ENCODE data around the gene CST8. TPM values are rescaled to one million over a fixed set of nuclear protein-coding genes. Genes with fewer than 3 reads are reported as not detected.

Gene CST8
- total RNA-seq, 2 experiments from 2014 or later: not detected

- H3K27me3 Mint-ChIP-seq: no peaks in the 10 kb centered on the region
- ChIA-PET CTCF (no interaction called here), POLR2A (no interaction called here)
- no peak for ATAC-seq (ENCODE audit: poor library complexity)
- Histone ChIP-seq H3K27ac (ENCODE audit: low read depth in 1 of 2, low read length in 2 of 2) (no peak overlapping the region), H3K27me3 (ENCODE audit: control insufficient read depth in 1 of 2, insufficient read depth in 2 of 2, low read length in 2 of 2) (no peaks in the 10 kb centered on the region), H3K4me1 (ENCODE audit: insufficient read depth, low read length) (no peaks in the 10 kb centered on the region), H3K36me3 (ENCODE audit: insufficient read depth, low read length) (no peaks in the 10 kb centered on the region), H3K4me3 (ENCODE audit: low read length) (no peak overlapping the region), H3K9me3 (ENCODE audit: control insufficient read depth in 1 of 2, insufficient read depth in 1 of 2, low read length in 2 of 2) (no peaks in the 10 kb centered on the region)
- no peak for TF ChIP-seq CTCF (IDR thresholded peaks at IDR 0.05)
- intact Hi-C loops (cut with DNase I, micrococcal nuclease): loop anchor here in 1 of 2 experiments (2.0 to 10.0 kb wide), 2 partner anchors 160 to 750 kb away; partner anchors contain the start of gene CST9
- no peaks in the 10 kb centered on the region for H3K4me1 Mint-ChIP-seq (ENCODE audit: low read depth)
- H3K9me3 Mint-ChIP-seq: no peaks in the 10 kb centered on the region
- H3K4me3 Mint-ChIP-seq: no peak overlapping the region
- no peak for DNase-seq
- H3K27ac Mint-ChIP-seq: no peak overlapping the region
- no peaks in the 10 kb centered on the region for H3K36me3 Mint-ChIP-seq (ENCODE audit: low read depth)
Measured at GRCh38 chr20:23444859-23445258, 46.1 kb upstream of the CST8 start.

GRCh38 chr20:23445596-23446217 lies 45.2 kb upstream of the CST8 start:
- H3K27me3 ChIP-seq (ENCODE audit: control insufficient read depth in 1 of 2, insufficient read depth in 2 of 2, low read length in 2 of 2): no peaks in the 10 kb centered on the region
- no peak for TF ChIP-seq CTCF (IDR thresholded peaks at IDR 0.05)
- no peaks in the 10 kb centered on the region for H3K9me3 Mint-ChIP-seq
- ATAC-seq (ENCODE audit: poor library complexity) (no peak), DNase-seq (no peak)
- no peak overlapping the region for H3K27ac ChIP-seq (ENCODE audit: low read depth in 1 of 2, low read length in 2 of 2)
- CTCF ChIA-PET: no interaction called here
- no peak overlapping the region for H3K27ac Mint-ChIP-seq
- no peaks in the 10 kb centered on the region for H3K9me3 ChIP-seq (ENCODE audit: control insufficient read depth in 1 of 2, insufficient read depth in 1 of 2, low read length in 2 of 2)
- H3K36me3 Mint-ChIP-seq (ENCODE audit: low read depth): no peaks in the 10 kb centered on the region
- no peaks in the 10 kb centered on the region for H3K36me3 ChIP-seq (ENCODE audit: insufficient read depth, low read length)
- H3K4me3 ChIP-seq (ENCODE audit: low read length): no peak overlapping the region
- no peaks in the 10 kb centered on the region for H3K4me1 Mint-ChIP-seq (ENCODE audit: low read depth)
- intact Hi-C loops (cut with DNase I, micrococcal nuclease): loop anchor here in 1 of 2 experiments (2.0 to 10.0 kb wide), 2 partner anchors 159 to 751 kb away; partner anchors contain the start of gene CST9
- POLR2A ChIA-PET: no interaction called here
- no peaks in the 10 kb centered on the region for H3K4me1 ChIP-seq (ENCODE audit: insufficient read depth, low read length)
- no peaks in the 10 kb centered on the region for H3K27me3 Mint-ChIP-seq
- H3K4me3 Mint-ChIP-seq: no peak overlapping the region

GRCh38 chr20:23446505-23446904 lies 44.4 kb upstream of the CST8 start:
- no peak overlapping the region for H3K4me3 Mint-ChIP-seq
- no peaks in the 10 kb centered on the region for H3K4me1 ChIP-seq (ENCODE audit: insufficient read depth, low read length)
- no peaks in the 10 kb centered on the region for H3K27me3 ChIP-seq (ENCODE audit: control insufficient read depth in 1 of 2, insufficient read depth in 2 of 2, low read length in 2 of 2)
- intact Hi-C loops (cut with DNase I, micrococcal nuclease): loop anchor here in 1 of 2 experiments (10.0 kb wide), 1 partner anchor 752 kb away; no protein-coding TSS in a partner anchor
- no peak overlapping the region for H3K4me3 ChIP-seq (ENCODE audit: low read length)
- H3K36me3 ChIP-seq (ENCODE audit: insufficient read depth, low read length): no peaks in the 10 kb centered on the region
- no peak for TF ChIP-seq CTCF (IDR thresholded peaks at IDR 0.05)
- no peaks in the 10 kb centered on the region for H3K9me3 Mint-ChIP-seq
- no peaks in the 10 kb centered on the region for H3K36me3 Mint-ChIP-seq (ENCODE audit: low read depth)
- CTCF ChIA-PET: interaction anchor here (0.8 kb wide), 1 partner anchor 97 kb away, joined by 4 read pairs; the partner anchor contains the start of gene NXT1
- no peak overlapping the region for H3K27ac ChIP-seq (ENCODE audit: low read depth in 1 of 2, low read length in 2 of 2)
- DNase-seq (peak in 3 of 14 experiments; percentile 15 to 21 (median 16)), ATAC-seq (ENCODE audit: poor library complexity) (no peak)
- no peaks in the 10 kb centered on the region for H3K4me1 Mint-ChIP-seq (ENCODE audit: low read depth)
- no peak overlapping the region for H3K27ac Mint-ChIP-seq
- POLR2A ChIA-PET: no interaction called here
- peaks cover 0 to 3% of the 10 kb centered on the region in 2 experiments for H3K9me3 ChIP-seq (ENCODE audit: control insufficient read depth in 1 of 2, insufficient read depth in 1 of 2, low read length in 2 of 2)
- no peaks in the 10 kb centered on the region for H3K27me3 Mint-ChIP-seq
